ENCODE data around the gene GOLPH3L.

GOLPH3L gene

GRCh38 chr1:150696162-150696561 lies 792 bp downstream of the GOLPH3L start:
- DNase-seq (ENCODE audit: extremely low read depth, insufficient read length), result no peak
- TF ChIP-seq CTCF (IDR thresholded peaks at IDR 0.05; ENCODE audit: insufficient read depth, low read length, poor library complexity, severe bottlenecking), result no peak
- Histone ChIP-seq H3K27me3 (replicated peaks; ENCODE audit: control insufficient read depth, insufficient read depth, low read length) (no peaks in the 10 kb centered on the region), H3K4me3 (replicated peaks; ENCODE audit: low read depth, low read length) (peak overlapping the region; percentile 97), H3K36me3 (ENCODE audit: control insufficient read depth, insufficient read depth, low read length) (no peaks in the 10 kb centered on the region)

- H3K27me3 ChIP-seq (replicated peaks; ENCODE audit: control insufficient read depth, insufficient read depth, low read length), result no peaks in the 10 kb centered on the region
- H3K4me3 ChIP-seq (replicated peaks; ENCODE audit: low read depth, low read length), result no peak overlapping the region; the same call in 1 of the 2 replicates
- DNase-seq (ENCODE audit: extremely low read depth, insufficient read length), result no peak
- TF ChIP-seq CTCF (IDR thresholded peaks at IDR 0.05; ENCODE audit: insufficient read depth, low read length, poor library complexity, severe bottlenecking), result no peak
- no peaks in the 10 kb centered on the region for H3K36me3 ChIP-seq (ENCODE audit: control insufficient read depth, insufficient read depth, low read length)
These were observed 1.4 kb downstream of the GOLPH3L start for GRCh38 chr1:150695561-150695960.

- no peaks in the 10 kb centered on the region for H3K27me3 ChIP-seq (replicated peaks; ENCODE audit: control insufficient read depth, insufficient read depth, low read length)
- DNase-seq (ENCODE audit: extremely low read depth, insufficient read length), result no peak
- H3K4me3 ChIP-seq (replicated peaks; ENCODE audit: low read depth, low read length), result no peak overlapping the region
- no peak for TF ChIP-seq CTCF (IDR thresholded peaks at IDR 0.05; ENCODE audit: insufficient read depth, low read length, poor library complexity, severe bottlenecking)
- H3K36me3 ChIP-seq (ENCODE audit: control insufficient read depth, insufficient read depth, low read length), result no peaks in the 10 kb centered on the region
These were observed 4.2 kb downstream of the GOLPH3L start for GRCh38 chr1:150692720-150693119.

GRCh38 chr1:150688763-150689162 lies 8.2 kb downstream of the GOLPH3L start:
- H3K36me3 ChIP-seq (ENCODE audit: control insufficient read depth, insufficient read depth, low read length), result peaks cover 2% of the 10 kb centered on the region; the same call in 1 of the 2 replicates
- no peak overlapping the region for H3K4me3 ChIP-seq (replicated peaks; ENCODE audit: low read depth, low read length)
- H3K27me3 ChIP-seq (replicated peaks; ENCODE audit: control insufficient read depth, insufficient read depth, low read length), result no peaks in the 10 kb centered on the region
- TF ChIP-seq CTCF (IDR thresholded peaks at IDR 0.05; ENCODE audit: insufficient read depth, low read length, poor library complexity, severe bottlenecking), result no peak
- no peak for DNase-seq (ENCODE audit: extremely low read depth, insufficient read length)

GRCh38 chr1:150686275-150686674 lies 10.7 kb downstream of the GOLPH3L start:
- no peak overlapping the region for H3K4me3 ChIP-seq (replicated peaks; ENCODE audit: low read depth, low read length)

More at GRCh38 chr1:150686275-150686674, 10.7 kb downstream of the GOLPH3L start:
- no peak for TF ChIP-seq CTCF (IDR thresholded peaks at IDR 0.05; ENCODE audit: insufficient read depth, low read length, poor library complexity, severe bottlenecking)
- H3K36me3 ChIP-seq (ENCODE audit: control insufficient read depth, insufficient read depth, low read length), result peaks cover 2% of the 10 kb centered on the region; the same call in 1 of the 2 replicates
- no peaks in the 10 kb centered on the region for H3K27me3 ChIP-seq (replicated peaks; ENCODE audit: control insufficient read depth, insufficient read depth, low read length)
- no peak for DNase-seq (ENCODE audit: extremely low read depth, insufficient read length)
